ENCODE data around the gene KDM2B. TPM values are rescaled to one million over a fixed set of nuclear protein-coding genes. Genes with fewer than 3 reads are reported as not detected.

KDM2B gene
- polyA plus RNA-seq, 2 donors = 15.7 to 23.5 TPM

- Histone ChIP-seq H3K36me3 (ENCODE audit: control insufficient read depth in 2 of 2, insufficient read depth in 2 of 2, low read length in 1 of 2) (no peaks in the 10 kb centered on the region), H3K4me1 (ENCODE audit: control insufficient read depth in 2 of 2, insufficient read depth in 2 of 2, low read length in 1 of 2) (peaks cover 4 to 17% of the 10 kb centered on the region in 2 donors), H3K4me3 (ENCODE audit: low read depth in 1 of 2, low read length in 2 of 2) (no peak overlapping the region), H3K27ac (ENCODE audit: low read depth in 2 of 2, low read length in 1 of 2) (no peak overlapping the region), H3K27me3 (ENCODE audit: control insufficient read depth in 1 of 2, insufficient read depth in 2 of 2, low read length in 2 of 2) (no peaks in the 10 kb centered on the region), H3K9me3 (ENCODE audit: control insufficient read depth in 2 of 2, insufficient read depth in 1 of 2, low read depth in 1 of 2, low read length in 1 of 2) (no peaks in the 10 kb centered on the region)
- 76% methylated on average over 14 of the region's 14 CpGs for WGBS, 2 donors
Observed at GRCh38 chr12:121534495-121535148, 46.2 kb downstream of the KDM2B start.

- H3K27me3 ChIP-seq (ENCODE audit: control insufficient read depth in 1 of 2, insufficient read depth in 2 of 2, low read length in 2 of 2) = no peaks in the 10 kb centered on the region
Observed at GRCh38 chr12:121533394-121534090, 47.3 kb downstream of the KDM2B start.

DNA sequence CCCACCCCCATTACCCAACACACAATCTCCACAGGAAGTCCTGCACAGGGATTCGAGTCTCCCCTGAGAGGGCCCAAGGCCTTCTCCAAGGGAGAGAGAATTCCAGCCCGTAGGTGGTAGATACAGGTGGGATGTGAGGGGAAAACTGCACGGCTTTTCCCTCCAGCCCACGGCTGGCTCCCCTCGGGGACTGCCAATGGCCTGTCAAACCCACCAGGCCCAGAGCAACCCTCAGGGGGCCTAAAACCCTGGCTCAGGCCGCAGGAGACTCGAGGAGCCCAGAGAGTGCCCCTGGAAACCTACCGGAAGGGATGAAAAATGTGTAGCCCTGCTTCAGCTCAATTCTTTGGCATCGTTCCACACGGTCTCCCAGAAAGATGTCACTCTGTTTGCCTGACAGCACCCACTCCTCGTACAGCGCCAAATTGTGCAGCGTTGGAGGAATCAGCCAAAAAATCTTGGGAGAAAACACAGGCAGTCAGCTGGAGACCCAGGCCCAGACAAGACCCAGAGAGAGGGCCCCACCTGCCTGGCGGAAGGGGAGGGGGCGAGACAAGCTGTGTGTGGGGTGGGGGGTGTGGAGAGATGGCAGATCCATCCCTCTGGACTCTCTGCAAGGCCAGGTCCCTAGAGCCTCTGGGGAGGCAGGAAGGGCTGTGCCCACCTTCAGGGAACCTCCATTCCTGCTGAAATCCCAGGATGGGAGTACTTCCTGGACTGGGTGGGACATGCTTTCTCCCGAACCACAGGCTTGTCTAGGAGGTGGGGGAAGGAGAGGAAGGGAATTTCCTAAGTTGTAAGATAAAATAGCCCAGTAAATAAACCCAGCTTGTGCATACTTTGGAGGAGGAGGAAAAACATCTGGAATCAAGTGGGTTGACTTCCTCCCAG lies 48.1 kb downstream of the KDM2B start:
- WGBS, 2 donors = 76% methylated on average over 16 of the region's 16 CpGs

More at GRCh38 chr12:121533394-121534090, 47.3 kb downstream of the KDM2B start:
- Histone ChIP-seq H3K4me1 (ENCODE audit: control insufficient read depth in 2 of 2, insufficient read depth in 2 of 2, low read length in 1 of 2) (peaks cover 4 to 15% of the 10 kb centered on the region in 2 donors), H3K9me3 (ENCODE audit: control insufficient read depth in 2 of 2, insufficient read depth in 1 of 2, low read depth in 1 of 2, low read length in 1 of 2) (no peaks in the 10 kb centered on the region), H3K27ac (ENCODE audit: low read depth in 2 of 2, low read length in 1 of 2) (no peak overlapping the region), H3K36me3 (ENCODE audit: control insufficient read depth in 2 of 2, insufficient read depth in 2 of 2, low read length in 1 of 2) (no peaks in the 10 kb centered on the region), H3K4me3 (ENCODE audit: low read depth in 1 of 2, low read length in 2 of 2) (no peak overlapping the region)
- WGBS, 2 donors = 72 to 75% methylated on average over 17 of the region's 17 CpGs

GRCh38 chr12:121531356-121531750 lies 49.5 kb downstream of the KDM2B start:
- Histone ChIP-seq H3K27me3 (ENCODE audit: control insufficient read depth in 1 of 2, insufficient read depth in 2 of 2, low read length in 2 of 2) (no peaks in the 10 kb centered on the region), H3K4me1 (ENCODE audit: control insufficient read depth in 2 of 2, insufficient read depth in 2 of 2, low read length in 1 of 2) (peaks cover 0 to 11% of the 10 kb centered on the region in 2 donors), H3K27ac (ENCODE audit: low read depth in 2 of 2, low read length in 1 of 2) (peak overlapping the region in 1 of 2 donors; percentile 20), H3K36me3 (ENCODE audit: control insufficient read depth in 2 of 2, insufficient read depth in 2 of 2, low read length in 1 of 2) (no peaks in the 10 kb centered on the region), H3K4me3 (ENCODE audit: low read depth in 1 of 2, low read length in 2 of 2) (no peak overlapping the region), H3K9me3 (ENCODE audit: control insufficient read depth in 2 of 2, insufficient read depth in 1 of 2, low read depth in 1 of 2, low read length in 1 of 2) (no peaks in the 10 kb centered on the region)
- 94 to 99% methylated on average over 1 of the region's 1 CpG for WGBS, 2 donors

More for the DNA sequence above, 48.1 kb downstream of the KDM2B start:
- Histone ChIP-seq H3K9me3 (ENCODE audit: control insufficient read depth in 2 of 2, insufficient read depth in 1 of 2, low read depth in 1 of 2, low read length in 1 of 2) (no peaks in the 10 kb centered on the region), H3K4me1 (ENCODE audit: control insufficient read depth in 2 of 2, insufficient read depth in 2 of 2, low read length in 1 of 2) (peaks cover 0 to 11% of the 10 kb centered on the region in 2 donors), H3K27me3 (ENCODE audit: control insufficient read depth in 1 of 2, insufficient read depth in 2 of 2, low read length in 2 of 2) (no peaks in the 10 kb centered on the region), H3K27ac (ENCODE audit: low read depth in 2 of 2, low read length in 1 of 2) (peak overlapping the region in 1 of 2 donors; percentile 15), H3K36me3 (ENCODE audit: control insufficient read depth in 2 of 2, insufficient read depth in 2 of 2, low read length in 1 of 2) (no peaks in the 10 kb centered on the region), H3K4me3 (ENCODE audit: low read depth in 1 of 2, low read length in 2 of 2) (no peak overlapping the region)

DNA sequence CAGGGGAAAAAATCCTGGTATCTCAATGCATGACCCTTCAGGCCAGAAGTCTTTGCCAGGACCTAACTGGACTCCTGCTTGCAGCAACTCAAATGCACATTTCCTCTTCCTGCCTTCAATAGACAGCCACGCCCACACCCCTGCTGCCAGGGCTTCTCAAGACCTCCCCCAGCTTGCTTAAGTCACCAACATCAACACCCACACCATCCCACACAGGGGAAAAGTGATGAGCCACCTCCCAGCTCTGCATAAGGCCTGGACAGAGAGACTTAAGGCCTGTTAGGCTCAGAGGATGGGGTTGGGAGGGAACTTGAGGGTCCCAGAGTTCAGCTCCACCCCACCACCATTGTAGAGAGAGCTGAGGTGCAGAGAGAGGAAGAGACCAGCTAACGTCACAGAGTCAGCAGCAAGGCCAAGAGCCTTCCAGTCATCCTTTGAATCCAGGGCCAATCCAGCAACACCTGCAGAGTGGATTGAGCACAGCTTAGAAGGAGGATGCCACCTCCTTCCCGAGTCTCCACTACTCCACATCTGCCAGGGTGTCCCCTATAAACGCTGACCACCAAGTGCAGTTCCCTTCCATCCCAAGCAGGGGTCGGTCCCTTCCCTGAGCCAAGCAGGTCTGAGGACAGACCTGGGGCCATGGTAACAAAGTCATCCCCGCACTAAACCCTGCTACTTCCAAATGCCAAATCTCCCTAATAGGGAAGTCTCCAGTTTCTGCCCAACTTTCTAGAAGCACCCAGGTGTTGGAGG lies 50.0 kb downstream of the KDM2B start:
- Histone ChIP-seq H3K27me3 (ENCODE audit: control insufficient read depth in 1 of 2, insufficient read depth in 2 of 2, low read length in 2 of 2) (no peaks in the 10 kb centered on the region), H3K36me3 (ENCODE audit: control insufficient read depth in 2 of 2, insufficient read depth in 2 of 2, low read length in 1 of 2) (no peaks in the 10 kb centered on the region), H3K4me3 (ENCODE audit: low read depth in 1 of 2, low read length in 2 of 2) (no peak overlapping the region), H3K27ac (ENCODE audit: low read depth in 2 of 2, low read length in 1 of 2) (peak overlapping the region; percentile 20 to 36), H3K9me3 (ENCODE audit: control insufficient read depth in 2 of 2, insufficient read depth in 1 of 2, low read depth in 1 of 2, low read length in 1 of 2) (no peaks in the 10 kb centered on the region), H3K4me1 (ENCODE audit: control insufficient read depth in 2 of 2, insufficient read depth in 2 of 2, low read length in 1 of 2) (peaks cover 0 to 6% of the 10 kb centered on the region in 2 donors)
- WGBS, 2 donors = 60 to 67% methylated on average over 6 of the region's 6 CpGs

DNA sequence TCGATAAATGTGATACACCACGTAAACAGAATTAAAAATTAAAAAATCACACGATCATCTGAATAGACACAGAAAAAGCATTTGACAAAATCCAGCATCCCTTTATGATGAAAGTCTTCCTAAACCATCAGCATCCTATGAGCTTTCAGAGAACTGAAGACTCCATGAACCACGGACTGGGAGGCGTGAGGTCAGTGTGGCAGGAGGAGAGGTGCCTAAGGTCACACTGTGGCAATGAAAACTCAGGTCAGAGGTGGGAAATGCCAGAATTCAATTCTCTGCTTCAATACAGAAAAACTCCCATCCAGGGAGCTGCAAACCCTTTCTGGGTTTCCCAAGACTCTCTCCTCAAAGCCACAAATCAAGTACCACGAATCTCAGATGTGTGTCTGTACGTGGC lies 51.6 kb downstream of the KDM2B start:
- H3K27ac ChIP-seq (ENCODE audit: low read depth in 2 of 2, low read length in 1 of 2) = no peak overlapping the region
- no peak overlapping the region for H3K4me3 ChIP-seq (ENCODE audit: low read depth in 1 of 2, low read length in 2 of 2)
- H3K9me3 ChIP-seq (ENCODE audit: control insufficient read depth in 2 of 2, insufficient read depth in 1 of 2, low read depth in 1 of 2, low read length in 1 of 2) = no peaks in the 10 kb centered on the region
- H3K36me3 ChIP-seq (ENCODE audit: control insufficient read depth in 2 of 2, insufficient read depth in 2 of 2, low read length in 1 of 2) = peaks cover 0 to 3% of the 10 kb centered on the region in 2 donors
- no peaks in the 10 kb centered on the region for H3K27me3 ChIP-seq (ENCODE audit: control insufficient read depth in 1 of 2, insufficient read depth in 2 of 2, low read length in 2 of 2)
- WGBS, 2 donors = 94% methylated on average over 7 of the region's 7 CpGs
- peaks cover 0 to 3% of the 10 kb centered on the region in 2 donors for H3K4me1 ChIP-seq (ENCODE audit: control insufficient read depth in 2 of 2, insufficient read depth in 2 of 2, low read length in 1 of 2)

- Histone ChIP-seq H3K27ac (ENCODE audit: low read depth in 2 of 2, low read length in 1 of 2) (no peak overlapping the region), H3K27me3 (ENCODE audit: control insufficient read depth in 1 of 2, insufficient read depth in 2 of 2, low read length in 2 of 2) (no peaks in the 10 kb centered on the region), H3K4me1 (ENCODE audit: control insufficient read depth in 2 of 2, insufficient read depth in 2 of 2, low read length in 1 of 2) (no peaks in the 10 kb centered on the region), H3K4me3 (ENCODE audit: low read depth in 1 of 2, low read length in 2 of 2) (no peak overlapping the region), H3K36me3 (ENCODE audit: control insufficient read depth in 2 of 2, insufficient read depth in 2 of 2, low read length in 1 of 2) (peaks cover 0 to 7% of the 10 kb centered on the region in 2 donors), H3K9me3 (ENCODE audit: control insufficient read depth in 2 of 2, insufficient read depth in 1 of 2, low read depth in 1 of 2, low read length in 1 of 2) (no peaks in the 10 kb centered on the region)
- 93 to 95% methylated on average over 8 of the region's 8 CpGs for WGBS, 2 donors
Observed at GRCh38 chr12:121525411-121525810, 55.4 kb downstream of the KDM2B start.

DNA sequence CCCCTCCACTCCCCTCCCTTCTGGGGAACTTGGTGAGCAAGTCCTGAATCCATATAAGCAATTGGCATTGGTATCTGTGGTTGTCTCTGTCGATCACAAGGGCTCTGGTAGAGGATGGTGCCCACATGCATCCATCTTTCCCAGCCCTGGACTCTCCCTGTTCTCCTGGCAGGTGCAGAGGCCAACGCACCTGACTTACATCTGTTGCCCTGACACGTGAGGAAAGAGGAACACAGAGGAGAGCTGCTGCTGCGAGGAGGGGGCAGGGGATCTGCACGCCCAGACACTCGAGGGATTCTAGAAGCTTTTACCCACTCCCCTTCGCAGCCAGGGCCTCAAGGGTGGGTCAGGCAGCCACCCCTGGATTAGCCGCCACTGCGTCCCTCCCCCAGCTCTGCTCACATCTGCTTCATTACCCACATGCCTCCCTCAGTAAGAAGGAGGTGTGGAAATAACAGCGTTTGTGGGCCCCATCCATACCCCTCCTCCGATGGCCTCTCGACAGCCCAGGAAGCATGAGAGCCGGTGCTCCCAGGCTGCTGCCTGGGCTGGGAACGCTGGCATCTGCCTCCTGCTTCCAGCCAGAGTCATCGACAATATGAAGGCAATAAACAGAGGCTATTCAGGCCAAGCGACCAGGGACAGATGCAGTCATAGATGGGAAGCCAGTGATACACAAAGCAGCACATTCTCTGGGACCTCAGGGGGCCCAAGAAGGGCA lies 56.5 kb downstream of the KDM2B start:
- H3K27me3 ChIP-seq (ENCODE audit: control insufficient read depth in 1 of 2, insufficient read depth in 2 of 2, low read length in 2 of 2) = no peaks in the 10 kb centered on the region
- no peaks in the 10 kb centered on the region for H3K4me1 ChIP-seq (ENCODE audit: control insufficient read depth in 2 of 2, insufficient read depth in 2 of 2, low read length in 1 of 2)
- H3K9me3 ChIP-seq (ENCODE audit: control insufficient read depth in 2 of 2, insufficient read depth in 1 of 2, low read depth in 1 of 2, low read length in 1 of 2) = no peaks in the 10 kb centered on the region
- WGBS, 2 donors = 73 to 78% methylated on average over 16 of the region's 16 CpGs
- H3K27ac ChIP-seq (ENCODE audit: low read depth in 2 of 2, low read length in 1 of 2) = no peak overlapping the region
- no peak overlapping the region for H3K4me3 ChIP-seq (ENCODE audit: low read depth in 1 of 2, low read length in 2 of 2)
- peaks cover 0 to 8% of the 10 kb centered on the region in 2 donors for H3K36me3 ChIP-seq (ENCODE audit: control insufficient read depth in 2 of 2, insufficient read depth in 2 of 2, low read length in 1 of 2)
